NOMO-1 treated with dmso at 0.1 percent for 144 hours (cell line): ENCODE results near the gene RGS14.

Experiments used
- DNase-seq: peaks from one replicate; lab custom pipeline; 2025; ENCODE audit not compliant: unreplicated experiment; lab: John Stamatoyannopoulos, UW

Gene RGS14, protein sequence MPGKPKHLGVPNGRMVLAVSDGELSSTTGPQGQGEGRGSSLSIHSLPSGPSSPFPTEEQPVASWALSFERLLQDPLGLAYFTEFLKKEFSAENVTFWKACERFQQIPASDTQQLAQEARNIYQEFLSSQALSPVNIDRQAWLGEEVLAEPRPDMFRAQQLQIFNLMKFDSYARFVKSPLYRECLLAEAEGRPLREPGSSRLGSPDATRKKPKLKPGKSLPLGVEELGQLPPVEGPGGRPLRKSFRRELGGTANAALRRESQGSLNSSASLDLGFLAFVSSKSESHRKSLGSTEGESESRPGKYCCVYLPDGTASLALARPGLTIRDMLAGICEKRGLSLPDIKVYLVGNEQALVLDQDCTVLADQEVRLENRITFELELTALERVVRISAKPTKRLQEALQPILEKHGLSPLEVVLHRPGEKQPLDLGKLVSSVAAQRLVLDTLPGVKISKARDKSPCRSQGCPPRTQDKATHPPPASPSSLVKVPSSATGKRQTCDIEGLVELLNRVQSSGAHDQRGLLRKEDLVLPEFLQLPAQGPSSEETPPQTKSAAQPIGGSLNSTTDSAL

DNA sequence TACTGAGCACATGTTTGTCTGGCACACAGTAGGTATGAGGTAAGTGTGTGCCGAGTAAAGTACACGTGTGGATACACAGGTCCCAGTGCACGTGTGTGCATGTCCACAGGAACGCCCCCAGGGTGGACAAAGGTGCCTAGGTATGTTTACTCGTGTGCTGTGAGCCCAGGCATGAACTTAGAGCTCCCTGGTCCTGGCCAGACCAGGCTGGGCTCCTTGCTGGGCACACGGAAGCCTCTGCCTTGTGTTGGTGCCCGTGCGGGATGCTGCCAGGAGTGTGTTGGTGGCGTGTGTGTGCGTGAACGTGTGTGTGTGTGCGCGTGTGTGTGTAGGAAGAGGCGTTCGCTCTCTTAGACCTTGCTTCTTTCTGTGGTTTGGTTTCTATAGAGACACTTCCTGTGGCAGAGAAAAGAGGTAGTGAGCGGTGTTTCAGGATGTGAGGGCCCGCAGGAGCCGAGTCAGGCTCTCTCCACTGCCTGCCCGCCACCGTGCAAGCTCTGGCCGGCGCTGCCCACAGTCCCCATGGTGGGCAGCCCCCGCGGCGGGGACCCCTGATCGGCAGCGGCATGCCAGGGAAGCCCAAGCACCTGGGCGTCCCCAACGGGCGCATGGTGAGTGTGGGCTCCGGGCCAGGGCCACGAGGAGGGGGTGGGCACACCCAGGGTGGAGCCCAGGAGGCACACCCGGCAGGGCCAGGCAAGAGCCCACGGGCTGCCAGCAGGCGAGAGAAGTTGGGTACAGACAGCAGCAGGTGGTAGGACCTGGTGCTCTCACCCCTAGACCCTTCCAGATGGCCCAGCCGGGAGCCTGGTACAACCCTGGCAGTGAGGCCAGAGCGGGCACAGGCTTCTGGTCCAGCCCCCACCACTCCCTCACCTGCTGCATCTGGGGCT, at the start of gene RGS14:
Gene RGS14, plus strand, starts transcription at position 466 of the 893 bp plus-strand sequence. Its CDS starts 101 bp downstream, at position 567.
- DNase-seq = peak; percentile 88

- no peak for DNase-seq
Observed at GRCh38 chr5:177308740-177309139, 49.0 kb upstream of the RGS14 start.

DNA sequence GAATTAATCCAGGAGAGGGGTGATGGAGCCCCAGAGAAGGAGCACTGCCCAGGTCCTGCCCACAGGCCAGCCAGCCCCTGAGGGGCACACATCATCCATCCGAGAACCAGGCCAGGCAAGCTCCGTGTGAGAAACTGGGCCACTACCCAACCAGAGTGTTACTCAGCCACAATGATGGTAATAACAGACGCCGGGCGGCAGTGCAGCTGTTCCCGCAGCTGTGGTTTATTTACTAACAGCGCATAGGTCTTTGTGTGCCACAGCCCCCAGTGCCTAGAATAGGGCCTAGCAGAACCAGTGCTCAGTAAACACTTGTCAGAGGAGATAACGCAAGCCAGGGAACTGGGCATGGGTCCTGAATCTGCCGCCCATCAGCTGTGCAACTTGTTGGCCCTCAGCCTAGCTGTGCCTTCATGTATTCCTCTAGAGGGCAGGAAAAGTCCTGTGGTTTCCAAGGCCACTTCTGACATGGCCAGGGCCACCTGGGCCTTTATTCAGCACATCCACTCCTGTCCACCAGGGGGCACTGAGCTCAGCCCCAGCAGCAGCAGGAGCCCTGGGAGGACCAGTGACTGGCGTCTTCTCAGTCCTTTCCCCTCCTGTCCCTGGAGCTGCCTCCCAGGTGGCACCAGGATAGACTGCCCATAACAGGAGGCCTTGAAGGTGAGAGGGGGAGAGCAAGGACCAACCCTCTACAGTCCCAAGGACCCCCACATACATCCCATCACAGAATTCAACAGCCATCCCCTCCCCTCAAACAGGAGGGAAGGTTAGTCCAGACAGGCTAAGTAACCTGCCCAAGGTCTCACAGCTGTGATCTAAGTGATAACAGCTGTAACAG, 48.2 kb upstream of the RGS14 start:
- DNase-seq = peak; percentile 38

DNA sequence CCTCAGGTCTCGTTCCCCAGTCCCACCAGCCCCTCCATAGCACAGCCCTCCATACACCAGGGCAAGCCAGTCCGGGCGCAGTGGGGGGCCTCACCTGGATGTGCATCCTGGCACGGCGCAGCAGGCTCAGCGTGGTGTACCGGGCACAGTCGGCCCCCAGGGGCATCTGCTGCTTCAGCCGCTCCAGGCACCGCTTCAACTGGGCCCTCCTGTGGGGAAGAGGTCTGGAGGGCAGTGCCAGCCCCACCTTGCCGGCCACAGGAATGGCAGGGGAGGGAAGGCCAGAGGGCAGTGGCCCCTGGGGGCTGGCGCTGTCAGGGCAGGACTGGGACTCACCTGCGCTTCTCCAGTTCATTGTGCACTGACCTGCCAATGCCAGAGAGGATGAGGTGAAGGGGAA, 47.4 kb upstream of the RGS14 start:
- no peak for DNase-seq

- DNase-seq = peak; percentile 60
Observed at GRCh38 chr5:177310757-177311391, 46.9 kb upstream of the RGS14 start.

DNA sequence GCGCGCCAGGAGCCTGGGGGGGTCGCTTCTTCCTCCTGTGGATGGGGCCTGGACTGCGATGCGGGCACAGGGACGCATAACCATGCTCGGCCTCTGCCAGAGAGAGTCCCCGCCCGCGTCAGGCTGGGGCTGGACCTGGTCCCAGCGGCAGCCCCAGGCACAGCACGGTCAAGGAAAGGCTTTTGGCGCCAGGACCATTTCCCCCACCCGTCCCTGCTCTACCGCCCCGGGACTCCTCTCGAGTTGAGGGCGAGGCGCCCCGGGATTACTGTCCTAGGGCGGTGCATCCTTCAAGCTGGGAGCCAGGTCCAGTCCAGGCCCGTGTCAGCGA, 46.4 kb upstream of the RGS14 start:
- no peak for DNase-seq

DNA sequence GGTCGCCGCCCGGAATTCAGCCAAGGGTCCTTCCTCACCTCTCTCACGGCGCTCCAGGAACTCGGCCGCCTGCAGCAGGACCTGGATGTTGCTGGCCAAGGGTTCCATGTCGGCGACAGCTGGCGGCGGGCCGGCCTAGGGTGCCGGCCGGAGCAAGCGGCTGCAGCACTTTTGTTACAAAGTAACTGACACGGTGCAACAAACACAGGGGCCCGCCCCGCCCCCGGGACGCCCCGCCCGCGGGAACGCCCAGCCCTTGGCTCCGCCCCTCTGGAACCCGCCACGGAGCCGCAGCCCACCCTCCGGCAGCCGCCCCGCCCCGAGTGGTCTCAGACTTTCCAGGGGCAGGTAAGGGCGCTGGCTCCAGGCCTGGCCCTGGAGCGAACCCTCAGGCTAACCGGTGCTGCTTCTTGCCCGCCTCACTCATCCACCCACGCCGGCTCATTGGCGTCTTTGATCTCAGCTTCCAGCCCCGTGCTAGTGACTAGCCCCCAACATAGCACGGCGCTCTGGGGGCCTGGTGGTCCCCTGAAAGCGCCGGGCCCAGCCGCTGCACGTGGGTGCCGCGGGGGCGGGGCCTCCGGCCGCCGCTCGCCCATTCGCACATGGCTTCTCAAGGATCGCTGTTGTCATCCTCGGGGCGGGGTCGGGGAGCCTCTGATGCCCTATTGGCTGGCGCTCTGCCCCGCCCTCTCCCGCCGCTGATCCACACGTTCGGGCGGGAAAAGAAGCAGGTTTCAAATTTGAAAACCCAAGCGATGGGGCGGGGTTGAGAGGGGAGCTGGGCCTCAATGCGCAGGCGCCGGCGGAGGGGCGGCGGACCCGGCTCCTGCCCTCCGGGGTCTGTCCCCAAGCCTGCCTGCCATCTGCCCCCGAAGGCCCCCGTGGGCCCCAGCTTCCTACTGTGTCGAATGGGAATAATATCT, 45.7 kb upstream of the RGS14 start, which contains the start of gene MXD3:
Gene MXD3, minus strand, starts transcription at position 176 of the 926 bp plus-strand sequence. Its CDS starts 68 bp downstream, at position 108.
- peak; percentile 97 for DNase-seq

DNA sequence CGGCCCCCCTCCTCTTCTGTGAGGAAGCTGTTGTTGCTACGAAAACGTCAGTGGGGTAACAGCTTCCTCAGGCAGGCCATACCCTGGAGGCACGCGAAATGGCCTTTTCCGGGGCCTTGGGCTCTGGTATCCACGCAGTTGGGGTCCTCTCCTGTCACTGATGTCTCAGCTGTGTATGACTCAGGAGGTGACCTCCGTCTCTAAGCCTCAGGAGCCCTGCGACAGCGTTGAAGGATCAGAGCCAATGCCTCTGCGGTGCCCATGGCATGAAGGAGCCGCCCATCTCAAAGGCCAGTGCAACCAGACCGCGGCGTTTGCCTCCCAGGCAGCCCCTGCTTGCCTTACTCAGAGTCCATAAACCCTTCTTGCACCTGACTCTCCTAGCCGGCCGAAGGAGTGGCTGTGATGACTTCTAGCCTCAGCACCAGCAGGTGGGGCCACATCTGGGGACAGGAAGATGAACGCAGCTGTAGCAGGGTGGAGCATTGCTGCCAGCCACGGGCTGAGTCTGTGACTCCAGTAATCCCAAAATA, 45.0 kb upstream of the RGS14 start:
- DNase-seq = no peak

DNA sequence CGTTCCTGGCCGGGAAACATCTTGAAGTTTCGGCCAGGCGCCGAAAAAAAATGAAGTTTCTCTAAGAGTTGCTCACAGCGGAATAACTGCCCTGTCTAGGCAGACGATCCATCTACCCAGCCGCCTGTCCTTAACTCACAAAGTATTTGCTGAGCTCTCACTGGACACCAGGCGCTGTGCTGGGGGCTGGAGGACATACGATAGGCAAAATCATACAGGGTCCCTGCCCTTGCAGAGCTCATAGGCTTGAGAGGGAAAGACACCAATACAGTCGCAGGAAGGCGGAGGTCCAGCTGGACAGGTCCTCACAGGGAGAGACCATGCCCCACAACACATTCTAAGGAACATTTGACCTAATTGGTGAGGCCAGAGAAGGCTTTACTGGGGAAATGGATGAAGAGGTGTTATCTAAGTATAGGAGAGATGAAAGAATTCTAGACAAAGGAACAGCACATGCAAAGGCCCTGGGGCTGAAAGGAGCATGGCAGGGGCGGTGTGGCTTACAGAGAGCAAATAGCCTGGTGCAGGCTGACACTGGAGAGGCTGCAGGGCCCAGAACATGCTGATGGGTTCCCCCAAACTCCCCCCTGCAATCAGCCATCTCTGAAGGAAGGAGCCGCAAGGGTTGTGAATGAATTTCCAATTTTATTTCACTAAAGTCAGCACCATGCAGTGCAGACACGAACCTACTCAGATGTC, 44.0 kb upstream of the RGS14 start:
- DNase-seq = no peak

DNA sequence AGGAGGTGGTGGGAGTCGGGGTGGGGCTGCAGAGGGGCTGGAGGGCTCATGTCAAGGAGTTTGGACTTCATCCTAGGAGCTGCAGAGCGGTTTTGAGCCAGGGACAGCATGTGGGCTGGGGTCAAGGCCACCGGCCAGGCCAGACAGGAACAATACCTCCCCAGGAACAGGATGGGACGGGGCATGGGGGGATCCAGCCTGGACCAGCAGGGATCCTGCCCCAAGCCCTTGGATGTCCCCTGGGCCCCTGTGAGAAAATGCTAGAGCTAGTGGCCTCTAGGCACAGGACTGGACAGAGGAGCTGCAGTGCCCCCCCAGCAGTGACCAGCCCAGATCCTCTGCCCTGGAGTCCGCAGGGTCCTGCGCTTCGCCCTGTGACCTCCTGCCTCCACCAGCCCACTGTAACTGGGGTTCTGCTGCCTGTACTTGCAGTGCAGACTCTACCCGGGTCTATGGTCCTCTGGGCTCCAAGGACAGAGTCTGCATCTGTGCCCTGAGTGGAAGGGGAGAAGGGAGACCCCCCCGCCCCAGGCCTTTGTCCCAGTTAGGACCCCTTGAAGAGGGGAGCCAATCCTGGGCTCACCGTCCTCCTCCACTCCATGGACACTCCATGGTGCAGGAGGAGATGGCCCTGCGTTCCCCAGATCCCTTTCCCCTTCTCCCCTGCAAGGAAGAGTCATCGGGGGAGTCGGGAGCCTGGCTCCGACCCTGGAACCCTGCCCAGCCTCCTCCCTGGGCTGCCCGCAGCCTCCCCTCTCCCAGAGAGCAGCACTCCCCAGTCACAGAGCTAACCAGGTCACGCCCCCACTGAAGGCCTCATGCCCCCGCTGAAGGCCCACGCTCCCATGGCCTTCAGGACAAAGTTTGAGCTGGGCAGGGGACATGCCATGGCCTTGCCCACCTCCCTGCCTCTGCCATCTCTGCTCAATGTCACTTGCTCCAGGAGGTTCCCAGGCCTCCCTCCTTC, 43.1 kb upstream of the RGS14 start:
- no peak for DNase-seq

GRCh38 chr5:177315411-177315810, 42.3 kb upstream of the RGS14 start:
- no peak for DNase-seq

DNA sequence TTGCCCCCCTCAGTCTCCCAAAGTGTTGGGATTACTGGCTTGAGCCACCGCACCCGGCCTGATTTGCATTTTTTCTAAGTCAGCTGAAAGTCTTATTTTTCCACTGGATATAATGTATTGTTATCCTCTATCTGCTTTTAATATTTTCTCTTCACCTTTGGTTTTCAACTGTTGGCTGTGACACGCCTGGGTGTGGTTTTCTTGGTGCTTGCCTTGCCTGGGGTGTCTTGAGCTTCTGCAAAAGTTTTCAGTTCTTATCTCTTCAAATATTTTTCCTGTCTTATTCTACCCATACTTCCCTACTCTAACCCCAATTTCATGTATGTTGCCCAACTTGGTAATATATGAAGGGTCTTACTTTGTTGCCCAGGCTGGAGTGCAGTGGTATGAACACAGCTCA, 41.7 kb upstream of the RGS14 start:
- no peak for DNase-seq

DNA sequence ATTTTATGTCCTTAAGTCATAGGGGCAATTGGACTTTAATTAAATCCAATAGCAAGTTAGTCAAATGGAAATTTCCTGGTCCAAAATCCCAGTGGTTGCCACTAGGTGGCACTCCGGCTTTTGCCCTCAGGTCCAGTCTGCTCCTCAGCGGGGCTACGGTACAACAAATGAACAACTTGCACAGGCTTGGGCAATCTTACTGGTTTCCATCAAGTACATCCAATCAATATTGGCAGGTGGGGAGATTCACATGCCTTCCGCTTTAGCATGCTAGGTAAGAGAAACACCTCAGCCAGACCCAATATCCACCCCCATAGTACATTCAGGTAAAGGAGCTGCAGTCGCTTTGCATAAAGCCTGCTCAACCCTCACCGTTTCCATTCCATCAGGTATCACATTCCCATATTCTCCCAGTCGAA, 39.8 kb upstream of the RGS14 start:
- peak; percentile 52 for DNase-seq

DNA sequence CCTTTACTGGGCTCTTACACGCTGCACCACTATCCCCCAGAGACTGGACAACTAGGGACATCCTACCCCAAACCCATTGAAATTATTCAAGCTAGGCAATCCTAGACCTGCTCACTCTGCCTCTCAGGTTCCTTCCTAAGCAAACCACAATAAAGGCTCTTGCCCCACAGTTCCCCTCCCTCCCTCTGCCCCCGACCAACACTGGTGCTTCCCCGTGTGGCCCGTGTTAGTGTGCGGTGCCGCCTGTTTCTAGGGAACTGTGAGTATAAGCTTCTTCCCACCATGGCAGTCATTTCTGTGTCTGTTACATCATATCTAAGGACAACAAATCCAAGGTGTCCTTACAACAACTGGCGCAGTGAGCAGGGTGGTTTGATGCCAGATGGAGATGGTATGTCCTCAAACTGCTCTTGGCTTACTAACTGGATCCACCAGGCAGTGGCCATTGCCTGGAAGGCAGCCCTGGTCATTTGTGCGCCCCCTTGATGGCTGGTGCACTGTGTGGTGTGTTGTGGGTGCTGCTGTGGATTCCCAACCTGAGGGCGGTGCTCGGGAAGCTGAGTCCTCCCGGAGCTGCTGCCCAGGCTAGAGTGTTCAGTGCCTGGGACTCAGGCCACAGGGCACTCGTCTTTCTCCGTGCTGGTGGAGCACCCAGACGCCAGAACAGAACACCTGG, 37.7 kb upstream of the RGS14 start:
- DNase-seq = no peak

DNA sequence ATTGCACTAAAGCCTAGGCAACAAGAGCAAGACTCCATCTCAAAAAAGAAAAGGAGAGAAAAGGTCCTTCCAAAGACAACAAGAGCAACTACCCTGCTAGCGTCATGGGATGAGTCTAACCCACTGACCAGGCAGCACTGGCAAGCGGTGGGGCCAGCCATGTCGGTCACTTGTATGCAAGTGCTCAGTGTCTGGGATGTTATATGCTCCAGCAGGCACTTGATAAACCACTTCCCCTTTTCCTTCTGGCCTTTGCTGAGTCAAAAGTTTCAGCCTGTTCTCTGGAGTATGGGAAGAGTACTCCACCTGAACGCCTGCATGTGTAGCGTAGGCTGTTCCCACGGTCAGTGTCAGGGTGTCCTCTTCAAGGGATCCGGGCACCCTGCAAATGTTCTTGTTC, 36.8 kb upstream of the RGS14 start:
- peak; percentile 37 for DNase-seq

- no peak for DNase-seq
Observed at GRCh38 chr5:177325868-177326381, 31.8 kb upstream of the RGS14 start.
